ENCODE data around the gene HMX3.
A peak's percentile ranks its signal among the peaks of the same experiment; 100 is the strongest.

HMX3 gene

GRCh38 chr10:123140983-123141390, 5.2 kb downstream of the HMX3 start:
- H3K36me3 ChIP-seq (ENCODE audit: insufficient read depth, low read length), result no peaks in the 10 kb centered on the region
- H3K9ac ChIP-seq (ENCODE audit: low read depth, low read length), result no peak overlapping the region
- peaks cover 3% of the 10 kb centered on the region for H3K4me1 ChIP-seq (ENCODE audit: insufficient read depth, low read length)
- H3K9me3 ChIP-seq (ENCODE audit: control insufficient read depth, insufficient read depth, low read length), result no peaks in the 10 kb centered on the region

GRCh38 chr10:123141791-123142700, 6.3 kb downstream of the HMX3 start:
- Histone ChIP-seq H3K9me3 (ENCODE audit: control insufficient read depth, insufficient read depth, low read length) (no peaks in the 10 kb centered on the region), H3K9ac (ENCODE audit: low read depth, low read length) (peak overlapping the region; percentile 24; the same call in 1 of the 2 replicates), H3K36me3 (ENCODE audit: insufficient read depth, low read length) (no peaks in the 10 kb centered on the region), H3K4me1 (ENCODE audit: insufficient read depth, low read length) (peaks cover 3% of the 10 kb centered on the region)

- H3K4me1 ChIP-seq (ENCODE audit: insufficient read depth, low read length), result peaks cover 3% of the 10 kb centered on the region
- H3K9ac ChIP-seq (ENCODE audit: low read depth, low read length), result peak overlapping the region; percentile 24; the same call in 1 of the 2 replicates
- H3K36me3 ChIP-seq (ENCODE audit: insufficient read depth, low read length), result no peaks in the 10 kb centered on the region
- no peaks in the 10 kb centered on the region for H3K9me3 ChIP-seq (ENCODE audit: control insufficient read depth, insufficient read depth, low read length)
Observed at GRCh38 chr10:123142701-123143161, 7.0 kb downstream of the HMX3 start.

GRCh38 chr10:123143162-123143824, 7.5 kb downstream of the HMX3 start:
- Histone ChIP-seq H3K9ac (ENCODE audit: low read depth, low read length) (no peak overlapping the region; the same call in 1 of the 2 replicates), H3K9me3 (ENCODE audit: control insufficient read depth, insufficient read depth, low read length) (no peaks in the 10 kb centered on the region), H3K4me1 (ENCODE audit: insufficient read depth, low read length) (peaks cover 3% of the 10 kb centered on the region), H3K36me3 (ENCODE audit: insufficient read depth, low read length) (no peaks in the 10 kb centered on the region)

- H3K9ac ChIP-seq (ENCODE audit: low read depth, low read length), result no peak overlapping the region
- no peaks in the 10 kb centered on the region for H3K9me3 ChIP-seq (ENCODE audit: control insufficient read depth, insufficient read depth, low read length)
- H3K4me1 ChIP-seq (ENCODE audit: insufficient read depth, low read length), result peaks cover 3% of the 10 kb centered on the region
- H3K36me3 ChIP-seq (ENCODE audit: insufficient read depth, low read length), result no peaks in the 10 kb centered on the region
Observed at GRCh38 chr10:123143825-123144168, 8.0 kb downstream of the HMX3 start.

DNA sequence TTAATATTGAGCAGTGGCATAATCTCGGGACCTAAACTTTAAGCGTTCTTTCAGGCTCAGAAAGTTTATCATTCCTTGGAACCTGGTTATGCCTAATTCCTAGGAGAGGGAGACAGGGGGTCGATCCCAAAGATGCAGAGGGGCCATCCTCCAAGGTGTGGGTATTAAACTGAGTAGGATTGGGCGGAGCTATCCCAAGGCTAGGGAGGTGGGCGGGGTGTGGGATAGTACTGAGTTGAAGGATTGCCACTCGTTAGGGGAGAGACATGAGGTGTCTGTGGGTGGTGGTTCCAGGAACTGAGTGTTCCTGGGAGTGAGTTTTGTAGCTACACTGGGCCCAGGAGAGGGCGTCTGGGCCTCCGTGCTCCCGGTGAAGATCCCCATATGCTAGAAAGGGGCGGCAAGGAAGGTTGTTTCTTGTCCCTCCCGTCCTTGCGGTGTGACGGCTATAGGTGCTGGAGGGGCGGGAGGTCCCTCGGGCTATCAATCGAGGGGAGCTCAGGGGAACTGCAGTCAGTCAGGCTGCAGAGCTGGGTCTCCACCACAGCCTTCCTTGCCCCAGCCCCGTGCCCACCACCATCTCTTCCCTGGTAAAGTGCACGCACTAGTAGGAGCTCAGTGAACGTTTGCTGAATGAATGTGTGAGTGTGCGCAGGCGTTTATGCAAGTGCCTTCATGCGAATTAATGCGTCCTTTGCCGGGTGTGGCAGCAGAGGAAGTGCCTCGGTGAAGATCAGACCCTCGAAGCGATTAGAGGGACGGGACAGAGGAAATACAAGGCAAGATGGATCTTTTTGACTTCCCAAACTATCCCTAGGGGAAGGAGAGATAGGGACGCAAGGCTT, 9.1 kb downstream of the HMX3 start:
- no peaks in the 10 kb centered on the region for H3K9me3 ChIP-seq (ENCODE audit: control insufficient read depth, insufficient read depth, low read length)
- H3K36me3 ChIP-seq (ENCODE audit: insufficient read depth, low read length), result no peaks in the 10 kb centered on the region
- no peak overlapping the region; the same call in 1 of the 2 replicates for H3K9ac ChIP-seq (ENCODE audit: low read depth, low read length)
- no peaks in the 10 kb centered on the region; the same call in 1 of the 2 replicates for H3K4me1 ChIP-seq (ENCODE audit: insufficient read depth, low read length)

GRCh38 chr10:123145542-123146012, 9.8 kb downstream of the HMX3 start:
- H3K9me3 ChIP-seq (ENCODE audit: control insufficient read depth, insufficient read depth, low read length), result no peaks in the 10 kb centered on the region
- no peak overlapping the region; the same call in 1 of the 2 replicates for H3K9ac ChIP-seq (ENCODE audit: low read depth, low read length)
- no peaks in the 10 kb centered on the region; the same call in 1 of the 2 replicates for H3K4me1 ChIP-seq (ENCODE audit: insufficient read depth, low read length)
- no peaks in the 10 kb centered on the region for H3K36me3 ChIP-seq (ENCODE audit: insufficient read depth, low read length)

GRCh38 chr10:123146013-123146893, 10.5 kb downstream of the HMX3 start:
- no peaks in the 10 kb centered on the region; the same call in 1 of the 2 replicates for H3K4me1 ChIP-seq (ENCODE audit: insufficient read depth, low read length)
- H3K36me3 ChIP-seq (ENCODE audit: insufficient read depth, low read length), result no peaks in the 10 kb centered on the region
- no peaks in the 10 kb centered on the region for H3K9me3 ChIP-seq (ENCODE audit: control insufficient read depth, insufficient read depth, low read length)
- no peak overlapping the region; the same call in 1 of the 2 replicates for H3K9ac ChIP-seq (ENCODE audit: low read depth, low read length)

- H3K36me3 ChIP-seq (ENCODE audit: insufficient read depth, low read length), result no peaks in the 10 kb centered on the region
- peaks cover 5% of the 10 kb centered on the region for H3K4me1 ChIP-seq (ENCODE audit: insufficient read depth, low read length)
- H3K9me3 ChIP-seq (ENCODE audit: control insufficient read depth, insufficient read depth, low read length), result no peaks in the 10 kb centered on the region
- no peak overlapping the region for H3K9ac ChIP-seq (ENCODE audit: low read depth, low read length)
Observed at GRCh38 chr10:123146894-123147634, 11.3 kb downstream of the HMX3 start.

DNA sequence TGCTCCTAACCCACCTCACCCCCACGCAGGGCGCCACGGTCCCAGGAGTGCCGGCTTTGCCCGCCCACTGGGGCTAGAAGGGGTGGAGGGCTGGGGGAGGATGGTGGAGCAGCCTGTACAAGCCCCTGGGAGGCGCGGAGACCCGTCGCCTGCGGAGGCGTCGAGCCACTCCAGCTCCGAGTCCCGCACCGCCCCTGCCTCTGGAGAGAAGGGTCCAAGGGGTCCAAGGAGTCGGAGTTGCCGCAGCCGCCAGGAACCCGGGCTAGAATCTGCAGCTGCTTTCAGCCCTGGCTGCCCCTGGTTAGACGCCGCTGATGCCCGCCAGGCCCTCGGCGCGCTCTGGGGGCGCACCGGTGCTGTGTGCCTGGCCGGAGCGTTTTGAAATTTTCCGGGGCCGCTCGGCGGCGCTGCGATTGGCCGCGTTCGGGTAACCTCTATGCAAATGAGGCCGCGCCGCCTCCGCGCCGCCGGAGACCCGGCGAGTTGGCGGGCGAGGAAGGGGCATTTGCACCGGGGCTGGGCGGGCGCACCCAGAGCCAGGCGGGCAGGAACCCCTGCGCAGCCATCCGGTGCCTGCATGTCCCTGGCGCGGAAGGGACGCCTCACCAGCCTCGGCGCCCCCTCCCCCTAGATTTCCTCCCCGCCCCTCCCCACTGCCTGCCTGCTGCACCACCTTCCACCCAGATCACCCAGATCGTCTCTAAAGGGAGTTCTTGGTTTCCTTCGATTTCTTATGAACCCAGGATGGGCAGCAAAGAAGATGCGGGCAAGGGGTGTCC, 12.1 kb downstream of the HMX3 start, which contains the start of gene HMX2:
TSS of gene HMX2 (plus strand) at position 502 of the 779 bp plus-strand sequence. CDS start at position 745, 243 bp downstream.
- H3K9ac ChIP-seq (ENCODE audit: low read depth, low read length), result peak within 1 kb of the TSS; percentile 31; the same call in 1 of the 2 replicates
- no peaks in the 10 kb centered on the region for H3K9me3 ChIP-seq (ENCODE audit: control insufficient read depth, insufficient read depth, low read length)
- H3K36me3 ChIP-seq (ENCODE audit: insufficient read depth, low read length), result no peaks in the 10 kb centered on the region
- H3K4me1 ChIP-seq (ENCODE audit: insufficient read depth, low read length), result peaks cover 5% of the 10 kb centered on the region

- peaks cover 5% of the 10 kb centered on the region for H3K4me1 ChIP-seq (ENCODE audit: insufficient read depth, low read length)
- H3K9ac ChIP-seq (ENCODE audit: low read depth, low read length), result peak overlapping the region; percentile 31; the same call in 1 of the 2 replicates
- no peaks in the 10 kb centered on the region for H3K9me3 ChIP-seq (ENCODE audit: control insufficient read depth, insufficient read depth, low read length)
- no peaks in the 10 kb centered on the region for H3K36me3 ChIP-seq (ENCODE audit: insufficient read depth, low read length)
Observed at GRCh38 chr10:123148414-123149161, 12.8 kb downstream of the HMX3 start.
